Fibroblast of lung (primary cell): ENCODE data around the gene PRKCI.

Experiments
- CTCF ChIP-seq, 2 donors: IDR thresholded peaks in 1 of 2; conservative IDR thresholded peaks in 1 of 2; 1 replicate in 1 of 2; 2 replicates in 1 of 2; pipeline ENCODE4 v1.5.1; 2011 to 2012; ENCODE audit warnings: low read length in 2 of 2, control low read depth in 1 of 2, inconsistent platforms in 1 of 2, low read depth in 1 of 2, mild to moderate bottlenecking in 1 of 2
- EZH2 ChIP-seq: IDR thresholded peaks from 2 replicates; pipeline ENCODE4 v1.5.1; 2012; ENCODE audit warnings: low read length, control low read depth, mild to moderate bottlenecking; ENCODE audit errors: missing control alignments

GRCh38 chr3:170226426-170226960, 4.3 kb downstream of the PRKCI start:
- TF ChIP-seq CTCF (conservative IDR thresholded peaks at IDR 0.05 in 1 of 2, IDR thresholded peaks at IDR 0.05 in 1 of 2; ENCODE audit: low read depth in 1 of 2, low read length in 2 of 2): no peak
- TF ChIP-seq EZH2: no peak
